PFSK-1 (cell line): Measurements from ENCODE around the gene SMAD4.

Experiments used
- FOXP2 ChIP-seq: optimal IDR thresholded peaks from 2 replicates; pipeline ENCODE3; 2011; ENCODE audit warnings: borderline replicate concordance, control low read depth, inconsistent platforms; ENCODE audit not compliant: insufficient read depth; ENCODE audit errors: extremely low read length, extremely low read depth
- POLR2AphosphoS5 ChIP-seq: IDR thresholded peaks from 2 replicates; pipeline ENCODE4 v1.6.1; 2012; ENCODE audit warnings: low read depth, mild to moderate bottlenecking, control low read depth, low read length, moderate library complexity
- SIN3A ChIP-seq: IDR thresholded peaks from 2 replicates; pipeline ENCODE4 v1.6.1; 2012; ENCODE audit warnings: mild to moderate bottlenecking, low read length, moderate library complexity, borderline replicate concordance; ENCODE audit not compliant: insufficient read depth
- TAF1 ChIP-seq: IDR thresholded peaks from 2 replicates; pipeline ENCODE4 v1.6.1; 2012; ENCODE audit warnings: low read length, control low read depth, borderline replicate concordance; ENCODE audit not compliant: insufficient read depth
- TF ChIP-seq, protein P1 (sequence below), 2 experiments: IDR thresholded peaks; 2 replicates each; pipeline versions ENCODE4 v1.6.1 to v1.8.0; 2011 to 2012; ENCODE audit warnings: low read depth in 2 of 2, low read length in 2 of 2, control low read depth in 1 of 2, inconsistent platforms in 1 of 2, mild to moderate bottlenecking in 1 of 2, moderate library complexity in 1 of 2; ENCODE audit not compliant: insufficient read depth in 1 of 2

SMAD4 gene

GRCh38 chr18:51011709-51012108, 18.3 kb upstream of the SMAD4 start:
- no peak for TF ChIP-seq SIN3A
- no peak for TF ChIP-seq POLR2AphosphoS5
- TF ChIP-seq FOXP2 = no peak
- no peak for TF ChIP-seq TAF1
- TF ChIP-seq, protein P1, sequence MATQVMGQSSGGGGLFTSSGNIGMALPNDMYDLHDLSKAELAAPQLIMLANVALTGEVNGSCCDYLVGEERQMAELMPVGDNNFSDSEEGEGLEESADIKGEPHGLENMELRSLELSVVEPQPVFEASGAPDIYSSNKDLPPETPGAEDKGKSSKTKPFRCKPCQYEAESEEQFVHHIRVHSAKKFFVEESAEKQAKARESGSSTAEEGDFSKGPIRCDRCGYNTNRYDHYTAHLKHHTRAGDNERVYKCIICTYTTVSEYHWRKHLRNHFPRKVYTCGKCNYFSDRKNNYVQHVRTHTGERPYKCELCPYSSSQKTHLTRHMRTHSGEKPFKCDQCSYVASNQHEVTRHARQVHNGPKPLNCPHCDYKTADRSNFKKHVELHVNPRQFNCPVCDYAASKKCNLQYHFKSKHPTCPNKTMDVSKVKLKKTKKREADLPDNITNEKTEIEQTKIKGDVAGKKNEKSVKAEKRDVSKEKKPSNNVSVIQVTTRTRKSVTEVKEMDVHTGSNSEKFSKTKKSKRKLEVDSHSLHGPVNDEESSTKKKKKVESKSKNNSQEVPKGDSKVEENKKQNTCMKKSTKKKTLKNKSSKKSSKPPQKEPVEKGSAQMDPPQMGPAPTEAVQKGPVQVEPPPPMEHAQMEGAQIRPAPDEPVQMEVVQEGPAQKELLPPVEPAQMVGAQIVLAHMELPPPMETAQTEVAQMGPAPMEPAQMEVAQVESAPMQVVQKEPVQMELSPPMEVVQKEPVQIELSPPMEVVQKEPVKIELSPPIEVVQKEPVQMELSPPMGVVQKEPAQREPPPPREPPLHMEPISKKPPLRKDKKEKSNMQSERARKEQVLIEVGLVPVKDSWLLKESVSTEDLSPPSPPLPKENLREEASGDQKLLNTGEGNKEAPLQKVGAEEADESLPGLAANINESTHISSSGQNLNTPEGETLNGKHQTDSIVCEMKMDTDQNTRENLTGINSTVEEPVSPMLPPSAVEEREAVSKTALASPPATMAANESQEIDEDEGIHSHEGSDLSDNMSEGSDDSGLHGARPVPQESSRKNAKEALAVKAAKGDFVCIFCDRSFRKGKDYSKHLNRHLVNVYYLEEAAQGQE (IDR thresholded peaks at IDR 0.05; ENCODE audit: insufficient read depth in 1 of 2, low read depth in 2 of 2, low read length in 2 of 2) = no peak

DNA sequence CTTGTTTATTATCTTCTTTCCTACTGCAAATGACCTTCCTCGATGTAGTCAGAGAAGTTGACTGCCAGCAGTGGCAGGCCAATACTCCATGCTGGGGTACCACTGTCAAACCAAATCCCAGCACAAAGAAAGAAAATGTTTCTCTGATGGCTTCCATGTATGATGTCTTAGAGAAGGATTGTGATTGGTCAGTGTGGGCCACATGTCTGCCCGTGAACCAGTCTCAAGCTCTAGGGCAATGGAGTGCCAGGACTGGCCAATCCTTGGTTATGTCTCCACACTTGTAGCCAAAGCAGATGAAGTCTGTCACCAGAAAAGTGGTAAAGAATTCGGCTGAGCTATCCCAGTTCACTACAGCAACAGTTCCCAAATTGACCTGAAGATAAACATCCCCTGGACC, 17.6 kb upstream of the SMAD4 start:
- TF ChIP-seq, protein P1 (IDR thresholded peaks at IDR 0.05; ENCODE audit: insufficient read depth in 1 of 2, low read depth in 2 of 2, low read length in 2 of 2) = no peak
- TF ChIP-seq TAF1 = no peak
- TF ChIP-seq POLR2AphosphoS5 = no peak
- TF ChIP-seq FOXP2 = no peak
- TF ChIP-seq SIN3A = no peak

- TF ChIP-seq, protein P1 (IDR thresholded peaks at IDR 0.05; ENCODE audit: insufficient read depth in 1 of 2, low read depth in 2 of 2, low read length in 2 of 2) = no peak
- no peak for TF ChIP-seq POLR2AphosphoS5
- no peak for TF ChIP-seq TAF1
These were observed 16.8 kb upstream of the SMAD4 start for GRCh38 chr18:51013259-51013658.

DNA sequence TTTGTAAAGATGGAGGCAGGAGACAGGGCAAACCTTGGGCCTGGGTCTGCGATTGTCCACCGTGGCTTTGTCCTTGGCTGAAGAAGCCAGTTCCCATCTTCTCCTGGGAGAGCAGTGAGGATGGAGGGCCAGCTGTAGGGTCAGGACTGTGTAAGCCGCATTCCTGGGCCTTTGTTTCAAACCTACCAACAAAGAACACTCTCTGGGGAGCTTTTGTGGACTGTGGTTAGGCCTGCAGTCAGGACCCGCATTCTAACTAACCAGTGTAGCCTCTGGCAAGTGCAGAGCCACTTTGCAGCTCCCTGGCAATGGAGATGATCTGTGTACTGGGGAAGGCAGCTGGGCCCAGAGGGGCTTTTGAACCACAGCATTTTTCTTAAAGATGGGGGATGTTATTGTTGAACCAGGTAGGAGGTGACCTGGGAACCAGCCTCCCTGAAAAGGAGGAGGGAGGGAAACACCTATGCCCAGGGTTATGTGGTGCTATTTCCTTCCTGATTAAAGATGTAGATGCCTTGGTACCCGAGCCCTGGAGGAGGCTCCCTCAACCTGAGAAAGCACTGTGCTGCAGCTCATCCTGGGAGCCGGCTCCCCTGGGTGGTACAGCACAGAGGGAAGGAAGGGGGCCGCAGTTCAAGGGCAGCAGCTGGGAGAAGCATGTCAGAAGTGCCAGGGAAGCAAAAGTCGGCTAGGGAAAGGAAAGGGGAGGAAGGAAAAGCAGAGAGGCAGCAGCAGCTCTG, 12.7 kb upstream of the SMAD4 start:
- TF ChIP-seq FOXP2 = no peak
- TF ChIP-seq SIN3A = no peak

- TF ChIP-seq, protein P1 (IDR thresholded peaks at IDR 0.05; ENCODE audit: insufficient read depth in 1 of 2, low read depth in 2 of 2, low read length in 2 of 2) = no peak
These were observed 9.5 kb upstream of the SMAD4 start for GRCh38 chr18:51020536-51020935.
